GM23338 (cell line): ENCODE results near the gene ACSF3. TPM values are rescaled to one million over a fixed set of nuclear protein-coding genes. Genes with fewer than 3 reads are reported as not detected.

ENCODE experiments used
- ATAC-seq: fragments of 200-7000 bp; cut with Tn5 transposase; 3 replicates; pipeline ENCODE4 v1.9.1; 2020
- DNase-seq: peaks from one replicate; pipeline ENCODE4 v3.0.0-alpha.2; 2015; ENCODE audit warnings: low spot score
- H2AFZ ChIP-seq: fragments of 200-600 bp; sonication (generic); 2 replicates; pipeline ENCODE4 v1.8.0; 2016; ENCODE audit warnings: antibody characterized with exemption, mild to moderate bottlenecking, moderate library complexity
- H3F3A ChIP-seq: fragments of 200-600 bp; sonication (generic); replicated peaks from 2 replicates; pipeline ENCODE4 v1.8.0; 2017; ENCODE audit warnings: antibody characterized with exemption, mixed run types, low read depth
- H3K27ac ChIP-seq: fragments of 200-600 bp; sonication (generic); 2 replicates; pipeline ENCODE4 v1.6.1; 2016; ENCODE audit warnings: low read depth
- H3K27me3 ChIP-seq: fragments of 200-600 bp; sonication (generic); 2 replicates; pipeline ENCODE4 v1.8.0; 2016; ENCODE audit warnings: mild to moderate bottlenecking, mixed run types, moderate library complexity; ENCODE audit not compliant: insufficient read depth
- H3K36me3 ChIP-seq: fragments of 200-600 bp; sonication (generic); 2 replicates; pipeline ENCODE4 v1.8.0; 2016; ENCODE audit warnings: mild to moderate bottlenecking; ENCODE audit not compliant: insufficient read depth
- H3K4me1 ChIP-seq: fragments of 200-600 bp; sonication (generic); 2 replicates; pipeline ENCODE4 v1.8.0; 2016; ENCODE audit warnings: mild to moderate bottlenecking, moderate library complexity; ENCODE audit not compliant: insufficient read depth
- H3K4me2 ChIP-seq: fragments of 200-600 bp; sonication (generic); 2 replicates; pipeline ENCODE4 v1.7.1; 2017; ENCODE audit warnings: mixed run types
- H3K4me3 ChIP-seq: fragments of 200-600 bp; sonication (generic); 2 replicates; pipeline ENCODE4 v1.6.1; 2016; ENCODE audit warnings: mixed run types
- H3K79me2 ChIP-seq: fragments of 200-600 bp; sonication (generic); replicated peaks from 2 replicates; pipeline ENCODE4 v1.8.0; 2017; ENCODE audit warnings: mild to moderate bottlenecking; ENCODE audit not compliant: insufficient read depth
- H3K9me2 ChIP-seq: fragments of 200-600 bp; sonication (generic); 2 replicates; pipeline ENCODE4 v1.8.0; 2017; ENCODE audit not compliant: insufficient read depth
- H4K20me1 ChIP-seq: fragments of 200-600 bp; sonication (generic); replicated peaks from 2 replicates; pipeline ENCODE4 v1.8.0; 2017; ENCODE audit warnings: mild to moderate bottlenecking; ENCODE audit not compliant: insufficient read depth
- H3K27ac Mint-ChIP-seq: 2 replicates; pipeline ENCODE4 v1.8.0; 2020; ENCODE audit warnings: inconsistent platforms, mild to moderate bottlenecking, moderate library complexity, mixed read lengths
- H3K27me3 Mint-ChIP-seq: 3 replicates; pipeline ENCODE4 v1.8.0; 2022; ENCODE audit warnings: low read depth, mild to moderate bottlenecking, moderate library complexity, mixed read lengths, inconsistent platforms; ENCODE audit not compliant: insufficient read depth, poor library complexity
- H3K36me3 Mint-ChIP-seq: 3 replicates; pipeline ENCODE4 v1.8.0; 2021; ENCODE audit warnings: low read depth, mild to moderate bottlenecking, inconsistent platforms, moderate library complexity, mixed read lengths
- H3K4me1 Mint-ChIP-seq: 3 replicates; pipeline ENCODE4 v1.8.0; 2020; ENCODE audit warnings: mild to moderate bottlenecking, inconsistent platforms, mixed read lengths
- H3K4me3 Mint-ChIP-seq: 3 replicates; pipeline ENCODE4 v1.8.0; 2021; ENCODE audit warnings: moderate library complexity, mild to moderate bottlenecking, inconsistent platforms, mixed read lengths
- H3K9me3 Mint-ChIP-seq: 3 replicates; pipeline ENCODE4 v1.8.0; 2020; ENCODE audit warnings: moderate library complexity, mild to moderate bottlenecking, inconsistent platforms, mixed read lengths
- CREB1 ChIP-seq: fragments of 250-450 bp; sonication (Bioruptor Pico); IDR thresholded peaks from 2 replicates; pipeline ENCODE4 v1.5.0; 2020; ENCODE audit warnings: low read depth, mild to moderate bottlenecking, moderate library complexity
- CTCF ChIP-seq, 2 experiments: fragments of 200-600 bp in 1 of 2; sonication (generic) in 1 of 2; conservative IDR thresholded peaks; 2 replicates each; pipeline versions ENCODE4 v1.5.1 to v1.6.1; 2016 to 2017; ENCODE audit warnings: antibody characterized with exemption in 2 of 2, low read depth in 2 of 2, mild to moderate bottlenecking in 2 of 2, moderate library complexity in 1 of 2
- JUNB ChIP-seq: IDR thresholded peaks from one replicate; pipeline ENCODE4 v1.6.1; 2016; ENCODE audit warnings: antibody characterized with exemption; ENCODE audit not compliant: unreplicated experiment
- NANOG ChIP-seq: IDR thresholded peaks from 2 replicates; pipeline ENCODE4 v1.6.1; 2016; ENCODE audit warnings: antibody characterized with exemption, borderline replicate concordance
- STAT1 ChIP-seq: IDR thresholded peaks from one replicate; pipeline ENCODE4 v1.6.1; 2016; ENCODE audit warnings: antibody characterized with exemption; ENCODE audit not compliant: unreplicated experiment
- ZNF114 ChIP-seq: fragments of 250-450 bp; sonication (Bioruptor Pico); IDR thresholded peaks from 2 replicates; pipeline ENCODE4 v1.5.0; 2020; ENCODE audit warnings: mild to moderate bottlenecking, moderate library complexity
- ZNF331 ChIP-seq: fragments of 250-450 bp; sonication (Bioruptor Pico); IDR thresholded peaks from 2 replicates; pipeline ENCODE4 v1.5.0; 2020; ENCODE audit warnings: low read depth, mild to moderate bottlenecking, moderate library complexity
- polyA plus RNA-seq: library from polyadenylated mRNA; unstranded; fragments of >200 nt; fragmentation: Nextera tagmentation; extraction: Ambion mirVana; gene quantifications from 2 replicates; pipeline ENCODE4 v1.2.1, GENCODE V29; 2016
- total RNA-seq: library from RNA; depleted of rRNA; stranded (reverse); fragments of >200 nt; shearing (Covaris generic); gene quantifications from 2 replicates; pipeline ENCODE4 v1.2.3, GENCODE V29; 2014
- TF ChIP-seq, protein P1 (sequence below): IDR thresholded peaks from one replicate; pipeline ENCODE4 v1.6.1; 2018; ENCODE audit warnings: antibody characterized with exemption; ENCODE audit not compliant: unreplicated experiment

Gene ACSF3
- total and polyA plus RNA-seq, 2 experiments from 2014 or later: 12.8 to 23.1 TPM

- H3K27me3 Mint-ChIP-seq: peaks cover 22% of the 10 kb centered on the region
- H3K4me3 Mint-ChIP-seq: no peak overlapping the region
- Histone ChIP-seq H4K20me1 (no peaks in the 10 kb centered on the region), H3K4me2 (no peak overlapping the region), H2AFZ (no peak overlapping the region), H3K79me2 (no peaks in the 10 kb centered on the region), H3K4me1 (no peaks in the 10 kb centered on the region), H3K27me3 (no peaks in the 10 kb centered on the region), H3K36me3 (no peaks in the 10 kb centered on the region), H3F3A (peaks cover 17% of the 10 kb centered on the region), H3K27ac (no peak overlapping the region), H3K9me2 (0 out of 2 replicates have a peak, but pooled peaks cover 6% of the 10 kb centered on the region), H3K4me3 (no peak overlapping the region)
- DNase-seq (no peak), ATAC-seq (no peak)
- peaks cover 6% of the 10 kb centered on the region; the same call in 2 of the 3 replicates for H3K36me3 Mint-ChIP-seq
- no peak overlapping the region for H3K27ac Mint-ChIP-seq
- H3K9me3 Mint-ChIP-seq: peaks cover 21% of the 10 kb centered on the region
- TF ChIP-seq ZNF331 (CRISPR knock-in tag): no peak
- peaks cover 2% of the 10 kb centered on the region; the same call in 1 of the 3 replicates for H3K4me1 Mint-ChIP-seq
These were observed 63.3 kb downstream of the ACSF3 start for GRCh38 chr16:89156740-89157645.

DNA sequence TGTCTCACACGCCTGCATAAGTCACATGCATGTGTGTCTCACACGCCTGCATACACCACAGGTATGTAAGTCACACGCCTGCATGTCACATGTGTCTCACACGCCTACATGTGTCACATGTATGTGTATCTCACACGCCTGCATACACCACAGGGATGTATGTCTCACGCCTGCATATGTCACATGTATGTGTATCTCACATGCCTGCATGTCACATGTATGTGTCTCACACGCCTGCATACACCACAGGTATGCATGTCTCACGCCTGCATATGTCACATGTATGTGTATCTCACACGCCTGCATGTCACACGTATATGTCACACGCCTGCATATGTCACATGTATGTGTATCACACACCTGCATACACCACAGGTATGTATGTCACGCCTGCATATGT lies 64.1 kb downstream of the ACSF3 start:
- H3K9me2 ChIP-seq: 0 out of 2 replicates have a peak, but pooled peaks cover 6% of the 10 kb centered on the region
- H3K27ac Mint-ChIP-seq: no peak overlapping the region
- no peaks in the 10 kb centered on the region for H3K36me3 ChIP-seq
- peaks cover 21% of the 10 kb centered on the region for H3K9me3 Mint-ChIP-seq
- H3K27me3 Mint-ChIP-seq: peaks cover 21% of the 10 kb centered on the region
- DNase-seq: no peak
- H3K4me2 ChIP-seq: no peak overlapping the region
- no peak overlapping the region for H3K4me3 Mint-ChIP-seq
- no peaks in the 10 kb centered on the region for H3K4me1 ChIP-seq
- no peak overlapping the region for H2AFZ ChIP-seq
- TF ChIP-seq JUNB (no peak), ZNF331 (CRISPR knock-in tag) (no peak), CTCF (conservative IDR thresholded peaks at IDR 0.05; ENCODE audit: low read depth in 2 of 2) (no peak), ZNF114 (CRISPR knock-in tag) (no peak), NANOG (no peak), STAT1 (no peak), CREB1 (CRISPR knock-in tag) (no peak)
- TF ChIP-seq, protein P1, sequence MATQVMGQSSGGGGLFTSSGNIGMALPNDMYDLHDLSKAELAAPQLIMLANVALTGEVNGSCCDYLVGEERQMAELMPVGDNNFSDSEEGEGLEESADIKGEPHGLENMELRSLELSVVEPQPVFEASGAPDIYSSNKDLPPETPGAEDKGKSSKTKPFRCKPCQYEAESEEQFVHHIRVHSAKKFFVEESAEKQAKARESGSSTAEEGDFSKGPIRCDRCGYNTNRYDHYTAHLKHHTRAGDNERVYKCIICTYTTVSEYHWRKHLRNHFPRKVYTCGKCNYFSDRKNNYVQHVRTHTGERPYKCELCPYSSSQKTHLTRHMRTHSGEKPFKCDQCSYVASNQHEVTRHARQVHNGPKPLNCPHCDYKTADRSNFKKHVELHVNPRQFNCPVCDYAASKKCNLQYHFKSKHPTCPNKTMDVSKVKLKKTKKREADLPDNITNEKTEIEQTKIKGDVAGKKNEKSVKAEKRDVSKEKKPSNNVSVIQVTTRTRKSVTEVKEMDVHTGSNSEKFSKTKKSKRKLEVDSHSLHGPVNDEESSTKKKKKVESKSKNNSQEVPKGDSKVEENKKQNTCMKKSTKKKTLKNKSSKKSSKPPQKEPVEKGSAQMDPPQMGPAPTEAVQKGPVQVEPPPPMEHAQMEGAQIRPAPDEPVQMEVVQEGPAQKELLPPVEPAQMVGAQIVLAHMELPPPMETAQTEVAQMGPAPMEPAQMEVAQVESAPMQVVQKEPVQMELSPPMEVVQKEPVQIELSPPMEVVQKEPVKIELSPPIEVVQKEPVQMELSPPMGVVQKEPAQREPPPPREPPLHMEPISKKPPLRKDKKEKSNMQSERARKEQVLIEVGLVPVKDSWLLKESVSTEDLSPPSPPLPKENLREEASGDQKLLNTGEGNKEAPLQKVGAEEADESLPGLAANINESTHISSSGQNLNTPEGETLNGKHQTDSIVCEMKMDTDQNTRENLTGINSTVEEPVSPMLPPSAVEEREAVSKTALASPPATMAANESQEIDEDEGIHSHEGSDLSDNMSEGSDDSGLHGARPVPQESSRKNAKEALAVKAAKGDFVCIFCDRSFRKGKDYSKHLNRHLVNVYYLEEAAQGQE: no peak
- no peak for ATAC-seq
- no peak overlapping the region for H3K27ac ChIP-seq
- H3K27me3 ChIP-seq: no peaks in the 10 kb centered on the region
- no peaks in the 10 kb centered on the region for H3K79me2 ChIP-seq
- H3K4me3 ChIP-seq: no peak overlapping the region
- no peaks in the 10 kb centered on the region; the same call in 2 of the 3 replicates for H3K36me3 Mint-ChIP-seq
- H4K20me1 ChIP-seq: no peaks in the 10 kb centered on the region; the same call in 1 of the 2 replicates
- H3F3A ChIP-seq: peaks cover 17% of the 10 kb centered on the region
- no peaks in the 10 kb centered on the region for H3K4me1 Mint-ChIP-seq
